KG1 (cell line): Measurements from ENCODE around the gene HDGF.

Experiments used
- DNase-seq: peaks from one replicate; lab custom pipeline; 2025; lab: John Stamatoyannopoulos, UW

The HDGF gene

GRCh38 chr1:156746728-156747631, 4.5 kb downstream of the HDGF start:
- no peak for DNase-seq

GRCh38 chr1:156746406-156746727, 5.1 kb downstream of the HDGF start:
- no peak for DNase-seq

GRCh38 chr1:156745881-156746280, 5.6 kb downstream of the HDGF start:
- DNase-seq, result no peak

- DNase-seq, result no peak
These were observed 6.6 kb downstream of the HDGF start for GRCh38 chr1:156744786-156745419.

DNA sequence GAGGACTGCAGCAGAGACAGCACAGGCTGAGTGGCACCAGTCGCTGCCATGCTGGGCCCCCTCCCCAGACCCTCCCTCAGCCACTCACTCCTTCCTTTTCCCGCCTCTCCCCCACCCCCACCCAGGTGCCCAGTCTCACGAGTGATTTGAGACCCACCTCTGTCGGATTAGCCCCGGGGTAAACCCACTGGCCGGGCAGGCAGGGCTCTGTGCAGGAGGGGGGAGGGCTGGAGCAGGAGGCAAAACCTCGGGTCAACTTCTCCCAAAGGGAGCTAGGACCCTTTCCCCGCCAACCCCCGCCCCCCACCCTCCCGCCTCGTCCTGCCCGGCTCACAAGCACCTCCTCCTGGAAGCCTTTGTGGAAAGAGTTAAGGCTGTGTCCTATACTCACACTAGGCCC, 7.1 kb downstream of the HDGF start:
- DNase-seq, result no peak

GRCh38 chr1:156743367-156744302, 7.8 kb downstream of the HDGF start:
- DNase-seq, result no peak

DNA sequence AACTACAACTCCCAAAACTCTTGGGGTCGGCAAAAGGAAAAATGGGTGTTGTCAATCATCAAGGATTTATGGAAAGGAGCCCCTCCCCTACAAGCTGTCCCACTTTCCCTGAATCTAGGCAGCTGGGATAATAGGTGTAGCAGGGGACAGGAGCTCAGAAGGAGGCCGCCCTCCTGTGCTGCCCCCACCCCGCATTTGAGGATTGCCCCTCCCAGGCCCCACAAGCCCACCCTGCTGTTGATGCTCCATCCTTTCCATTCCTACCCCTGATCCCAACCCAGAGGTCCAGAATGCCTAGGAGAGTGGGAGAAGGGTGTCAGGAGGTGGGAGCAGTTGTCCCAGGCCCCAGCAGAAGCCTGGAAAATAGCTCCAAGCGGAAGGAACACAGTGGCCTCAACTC, 8.7 kb downstream of the HDGF start:
- DNase-seq, result no peak

DNA sequence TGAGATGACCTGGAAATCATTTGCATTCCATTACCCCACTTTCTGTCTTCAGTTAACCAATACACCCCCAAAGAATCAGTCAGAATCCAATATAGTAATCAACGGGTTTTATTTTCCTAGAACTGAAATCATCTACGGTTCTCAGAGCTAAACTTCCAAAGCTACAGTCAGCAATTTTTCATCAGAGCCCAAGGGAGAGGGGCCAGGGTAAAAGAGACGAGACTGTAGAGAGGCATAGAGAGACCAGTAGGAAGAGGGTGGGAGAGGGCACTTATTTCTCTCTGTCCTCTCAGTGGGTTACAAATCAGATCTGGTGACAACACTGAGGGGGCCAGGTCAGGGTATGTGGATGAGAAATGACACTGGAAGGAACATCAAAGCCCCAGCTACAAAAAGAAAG, 9.5 kb downstream of the HDGF start:
- no peak for DNase-seq

DNA sequence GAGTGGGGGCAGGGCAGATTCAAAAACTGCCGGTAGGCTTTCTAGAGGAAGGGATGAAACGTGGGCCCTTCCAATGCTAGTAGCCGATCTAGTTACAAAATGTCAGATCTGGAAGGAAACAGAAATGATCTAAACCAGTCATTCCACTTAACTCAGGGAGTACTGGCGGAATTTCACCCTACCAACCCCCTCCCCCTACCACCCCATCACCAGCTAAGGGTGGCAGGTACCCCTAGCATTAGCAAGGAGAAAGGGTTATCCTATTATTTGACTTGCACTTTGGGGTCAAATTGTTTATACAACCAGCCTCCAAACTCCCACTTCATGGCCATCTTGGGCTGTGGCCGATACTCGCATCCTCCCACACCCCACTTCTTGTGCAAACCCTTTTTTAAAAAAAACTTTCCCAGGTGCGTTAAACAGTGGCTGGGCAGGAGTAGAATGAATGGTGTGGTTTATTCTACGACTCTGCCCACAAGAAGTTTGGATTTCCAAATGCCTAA, 9.9 kb downstream of the HDGF start:
- DNase-seq, result no peak

GRCh38 chr1:156740741-156741480, 10.6 kb downstream of the HDGF start, which contains the start of gene MRPL24:
MRPL24 (minus strand) TSS chr1:156741088; CDS start chr1:156738704, 2,384 bp downstream.
- peak; percentile 95 for DNase-seq

- DNase-seq, result no peak
These were observed 11.2 kb downstream of the HDGF start for GRCh38 chr1:156740237-156740740.

- no peak for DNase-seq
These were observed 12.6 kb downstream of the HDGF start for GRCh38 chr1:156738916-156739315.

- DNase-seq, result no peak
These were observed 13.1 kb downstream of the HDGF start for GRCh38 chr1:156738407-156738806.

DNA sequence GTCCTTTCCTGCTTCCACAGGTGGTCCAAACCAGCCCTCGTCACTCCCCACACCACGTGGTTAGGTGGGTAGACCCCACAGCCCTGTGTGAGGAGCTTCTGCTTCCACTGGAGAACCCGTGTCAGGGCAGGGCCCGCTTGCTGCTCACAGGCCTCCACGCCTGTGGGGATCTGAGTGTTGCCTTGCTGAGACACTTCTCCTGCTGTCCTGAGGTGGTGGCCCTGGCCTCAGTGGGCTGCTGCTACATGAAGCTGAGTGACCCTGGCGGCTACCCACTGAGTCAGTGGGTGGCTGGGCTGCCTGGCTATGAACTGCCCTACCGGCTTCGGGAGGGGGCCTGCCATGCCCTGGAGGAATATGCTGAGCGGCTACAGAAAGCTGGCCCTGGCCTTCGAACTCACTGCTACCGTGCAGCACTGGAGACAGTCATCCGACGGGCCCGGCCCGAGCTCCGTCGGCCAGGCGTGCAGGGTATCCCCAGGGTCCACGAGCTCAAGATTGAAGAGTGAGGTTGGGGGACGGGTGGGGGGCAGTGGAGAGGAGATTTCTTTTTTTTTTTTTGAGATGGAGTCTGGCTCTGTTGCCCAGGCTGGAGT, 17.4 kb downstream of the HDGF start:
- DNase-seq, result no peak

GRCh38 chr1:156728599-156729462, 22.6 kb downstream of the HDGF start, which contains the start of gene ISG20L2:
ISG20L2 (minus strand) TSS chr1:156728766; CDS start chr1:156727652, 1,114 bp downstream.
- peak; percentile 91 for DNase-seq

DNA sequence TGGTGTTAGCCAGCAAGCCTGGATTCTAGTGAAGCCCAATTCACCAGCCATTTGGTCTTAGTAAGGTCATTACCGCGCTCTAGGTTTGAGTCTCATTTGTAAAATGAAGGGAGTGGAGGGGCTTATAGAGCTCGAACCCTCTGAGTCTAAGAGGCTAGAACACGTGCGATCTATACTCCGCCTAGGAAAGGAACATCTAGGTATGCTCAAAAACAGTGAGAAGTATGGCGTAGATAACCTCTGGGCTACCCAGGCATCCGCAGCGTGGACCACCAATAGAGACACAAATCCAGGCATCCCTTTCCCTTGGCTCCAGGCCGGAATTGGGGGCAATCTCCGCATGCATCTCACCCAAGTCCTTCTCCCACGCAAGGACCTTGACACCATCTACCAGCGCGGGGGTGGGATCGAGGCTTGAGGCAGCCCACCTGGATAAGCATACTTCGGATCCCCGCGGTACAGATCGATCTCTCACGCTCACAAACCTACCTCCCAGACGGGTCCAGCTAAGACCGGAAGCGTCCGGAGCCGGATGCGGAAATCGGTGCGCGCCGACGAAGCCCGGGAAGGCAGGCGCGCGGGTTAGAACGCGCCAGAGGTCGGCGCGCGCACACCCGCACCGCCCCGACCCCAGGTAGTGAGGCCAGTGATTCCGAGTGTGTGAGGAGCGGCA, 23.4 kb downstream of the HDGF start, which contains the start of gene METTL25B:
Gene METTL25B (plus strand): TSS at position 544 of the 673 bp plus-strand sequence. CDS start 636 bp downstream, outside the sequence.
- DNase-seq, result peak; percentile 72

DNA sequence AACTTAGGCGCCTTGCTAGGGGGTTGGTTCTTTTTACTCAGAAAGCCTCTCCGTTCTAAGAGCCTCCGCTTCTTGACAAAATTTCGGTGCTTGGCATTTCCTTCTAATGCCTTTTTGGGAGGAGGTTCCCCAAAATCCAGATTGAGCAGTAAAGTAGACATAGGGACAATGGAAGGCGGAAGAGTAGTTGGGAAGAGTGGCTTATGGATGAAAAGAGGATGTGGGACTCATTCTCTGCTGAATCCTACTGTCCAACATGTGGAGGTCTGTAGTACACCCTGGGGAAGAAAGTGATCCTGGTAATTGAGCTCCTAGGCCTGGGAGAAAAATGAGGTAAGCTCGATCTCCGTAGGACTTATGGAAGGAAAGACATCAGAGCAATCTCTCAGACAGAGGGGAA, 24.0 kb downstream of the HDGF start:
- no peak for DNase-seq

GRCh38 chr1:156726549-156727226, 24.8 kb downstream of the HDGF start:
- DNase-seq, result no peak
